Measurements from ENCODE around the gene CIT.

Gene CIT

GRCh38 chr12:119692410-119692809, 184.7 kb downstream of the CIT start:
- DNase-seq = no peak

GRCh38 chr12:119691202-119691810, 185.8 kb downstream of the CIT start:
- no peak for DNase-seq

- DNase-seq = no peak
Observed at GRCh38 chr12:119689935-119690500, 187.1 kb downstream of the CIT start.

- no peak for DNase-seq
Observed at GRCh38 chr12:119687879-119688278, 189.2 kb downstream of the CIT start.

GRCh38 chr12:119687406-119687805, 189.7 kb downstream of the CIT start:
- DNase-seq = no peak

- DNase-seq = no peak
Observed at GRCh38 chr12:119686776-119687175, 190.3 kb downstream of the CIT start.

GRCh38 chr12:119686355-119686754, 190.8 kb downstream of the CIT start:
- no peak for DNase-seq

GRCh38 chr12:119685375-119685774, 191.7 kb downstream of the CIT start:
- DNase-seq = no peak

GRCh38 chr12:119684711-119685369, 192.3 kb downstream of the CIT start:
- no peak for DNase-seq

- DNase-seq = no peak
Observed at GRCh38 chr12:119683816-119684215, 193.3 kb downstream of the CIT start.

- DNase-seq = no peak
Observed at GRCh38 chr12:119683413-119683812, 193.7 kb downstream of the CIT start.

GRCh38 chr12:119682639-119683252, 194.4 kb downstream of the CIT start:
- DNase-seq = no peak

- no peak for DNase-seq
Observed at GRCh38 chr12:119681728-119682638, 195.1 kb downstream of the CIT start.

- no peak for DNase-seq
Observed at GRCh38 chr12:119681111-119681510, 196.0 kb downstream of the CIT start.

GRCh38 chr12:119679490-119679889, 197.6 kb downstream of the CIT start:
- DNase-seq = no peak

- DNase-seq = no peak
Observed at GRCh38 chr12:119679081-119679480, 198.0 kb downstream of the CIT start.

- no peak for DNase-seq
Observed at GRCh38 chr12:119678459-119678858, 198.7 kb downstream of the CIT start.

- DNase-seq = no peak
Observed at GRCh38 chr12:119676573-119676972, 200.5 kb downstream of the CIT start.

GRCh38 chr12:119676022-119676421, 201.1 kb downstream of the CIT start:
- no peak for DNase-seq

GRCh38 chr12:119674560-119674959, 202.6 kb downstream of the CIT start:
- no peak for DNase-seq

GRCh38 chr12:119673634-119674033, 203.5 kb downstream of the CIT start:
- no peak for DNase-seq

- DNase-seq = no peak
Observed at GRCh38 chr12:119672194-119672593, 204.9 kb downstream of the CIT start.

- no peak for DNase-seq
Observed at GRCh38 chr12:119671070-119671469, 206.1 kb downstream of the CIT start.

Data from activated CD8-positive, alpha-beta memory T cell treated with anti-CD3 and anti-CD28 coated beads, Interleukin-2, amount 50 U/mL, for 48 hours (primary cell).